Ishikawa (cell line): Measurements from ENCODE around the gene SP7.
A peak's percentile ranks its signal among the peaks of the same experiment; 100 is the strongest.

Source experiments
- CEBPB ChIP-seq: IDR thresholded peaks from 2 replicates; pipeline ENCODE4 v1.6.1; 2012
- CREB1 ChIP-seq: IDR thresholded peaks from 2 replicates; pipeline ENCODE4 v1.6.1; 2012; ENCODE audit warnings: low read depth
- EP300 ChIP-seq: IDR thresholded peaks from 2 replicates; pipeline ENCODE4 v1.6.1; 2012; ENCODE audit warnings: borderline replicate concordance
- RAD21 ChIP-seq: IDR thresholded peaks from 2 replicates; pipeline ENCODE4 v1.6.1; 2012; ENCODE audit warnings: low read depth
- REST ChIP-seq: IDR thresholded peaks from 2 replicates; pipeline ENCODE4 v1.6.1; 2012; ENCODE audit warnings: low read depth, mild to moderate bottlenecking
- TAF1 ChIP-seq: IDR thresholded peaks from 2 replicates; pipeline ENCODE4 v1.6.1; 2012; ENCODE audit warnings: low read depth, mild to moderate bottlenecking
- TCF12 ChIP-seq: IDR thresholded peaks from 2 replicates; pipeline ENCODE4 v1.6.1; 2012; ENCODE audit warnings: low read depth
- TEAD4 ChIP-seq: IDR thresholded peaks from 2 replicates; pipeline ENCODE4 v1.6.1; 2012
- USF1 ChIP-seq: IDR thresholded peaks from 2 replicates; pipeline ENCODE4 v1.6.1; 2012
- YY1 ChIP-seq: IDR thresholded peaks from 2 replicates; pipeline ENCODE4 v1.6.1; 2012; ENCODE audit warnings: low read depth
- ZBTB7A ChIP-seq: IDR thresholded peaks from 2 replicates; pipeline ENCODE4 v1.6.1; 2012; ENCODE audit warnings: low read depth

- TF ChIP-seq TAF1 (no peak), ZBTB7A (no peak), TEAD4 (0 out of 2 replicates have a peak, but pooled peaks have one; percentile 14), REST (no peak), EP300 (no peak), CREB1 (no peak), RAD21 (no peak), TCF12 (no peak), CEBPB (peak; percentile 62), USF1 (no peak), YY1 (no peak)
These were observed 56.8 kb downstream of the SP7 start for GRCh38 chr12:53279283-53279869.
